Thyroid gland (tissue), 4 donors: ENCODE results near the gene AHRR. TPM values are rescaled to one million over a fixed set of nuclear protein-coding genes. Genes with fewer than 3 reads are reported as not detected.

Experiments used
- DNase-seq, 2 donors: peaks; one replicate each; pipeline ENCODE4 v3.0.0-alpha.2; 2019
- H3K27ac ChIP-seq, 3 donors: fragments of 200-600 bp; sonication (generic); 1 replicate in 2 of 3; 2 replicates in 1 of 3; pipeline ENCODE4 v1.5.1; 2016 to 2019; ENCODE audit warnings: mild to moderate bottlenecking in 1 of 3, moderate library complexity in 1 of 3
- H3K27me3 ChIP-seq: fragments of 200-600 bp; sonication (generic); one replicate; pipeline ENCODE4 v1.5.1; 2019
- H3K36me3 ChIP-seq, 2 donors: fragments of 200-600 bp; sonication (generic); one replicate each; pipeline ENCODE4 v1.5.1; 2016 to 2019
- H3K4me1 ChIP-seq, 2 donors: fragments of 200-600 bp; sonication (generic); one replicate each; pipeline ENCODE4 v1.5.1; 2017 to 2019
- H3K4me3 ChIP-seq, 3 donors: fragments of 200-600 bp; sonication (generic); replicated peaks in 1 of 3; 1 replicate in 2 of 3; 2 replicates in 1 of 3; pipeline ENCODE4 v1.5.1; 2016; ENCODE audit warnings: mild to moderate bottlenecking in 1 of 3
- H3K9me3 ChIP-seq: fragments of 200-600 bp; sonication (generic); one replicate; pipeline ENCODE4 v1.5.1; 2017
- POLR2A ChIP-seq, 2 donors: fragments of 450-650 bp; IDR thresholded peaks; one replicate each; pipeline ENCODE4 v1.6.1; 2017; ENCODE audit warnings: antibody characterized with exemption in 2 of 2, mild to moderate bottlenecking in 2 of 2, moderate library complexity in 1 of 2
- WGBS, 2 donors: methylation state at CpG; one replicate each; pipeline ENCODE4 v1.1.5; 2017; 5-methylcytosine and 5-hydroxymethylcytosine counted together
- intact Hi-C: fragments of 100-400 bp; cut with DNase I; formaldehyde crosslinking; loops from one replicate; pipeline ENCODE4 v1.15.1; 2023
- total RNA-seq, 4 donors: library from RNA; depleted of rRNA; stranded (reverse); fragments of >200 nt; gene quantifications; one replicate each; pipeline ENCODE4 v1.2.3, GENCODE V29; 2016
- TF ChIP-seq, protein P1 (sequence below), 6 experiments: fragments of 200-600 bp in 3 of 6; fragments of 450-650 bp in 3 of 6; sonication (generic) in 3 of 6; IDR thresholded peaks; one replicate each; pipeline ENCODE4 v1.5.1; 2016 to 2019; ENCODE audit warnings: antibody characterized with exemption in 6 of 6, mild to moderate bottlenecking in 2 of 6, inconsistent platforms in 1 of 6, moderate library complexity in 1 of 6

The AHRR gene
- total RNA-seq, 4 donors from 2014 or later, result 0.88 to 2.1 (median 1.3) TPM

DNA sequence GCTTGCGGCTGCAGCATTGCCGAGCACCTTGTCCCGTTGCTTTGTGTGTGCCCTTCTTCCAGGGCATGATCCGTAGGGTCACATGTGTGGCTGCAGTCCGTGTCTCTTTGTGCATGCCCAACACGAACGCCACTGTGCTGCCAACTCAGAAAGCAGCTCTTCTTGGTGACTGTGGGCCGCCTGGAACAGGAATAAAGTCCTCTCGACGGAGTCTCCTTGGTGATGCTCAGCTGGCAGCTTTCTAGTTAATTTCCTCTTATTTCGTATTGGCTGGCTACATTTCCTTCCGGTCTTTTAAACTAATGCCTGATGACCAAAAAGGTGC, 127.2 kb downstream of the AHRR start:
- intact Hi-C loops, result loop anchor here (10.0 kb wide), 1 partner anchor 456 kb away; no protein-coding TSS in a partner anchor
- 86 to 90% methylated on average over 12 of the region's 12 CpGs for WGBS, 2 donors
- H3K27me3 ChIP-seq, result no peaks in the 10 kb centered on the region
- no peak for TF ChIP-seq POLR2A (IDR thresholded peaks at IDR 0.05)
- TF ChIP-seq, protein P1, sequence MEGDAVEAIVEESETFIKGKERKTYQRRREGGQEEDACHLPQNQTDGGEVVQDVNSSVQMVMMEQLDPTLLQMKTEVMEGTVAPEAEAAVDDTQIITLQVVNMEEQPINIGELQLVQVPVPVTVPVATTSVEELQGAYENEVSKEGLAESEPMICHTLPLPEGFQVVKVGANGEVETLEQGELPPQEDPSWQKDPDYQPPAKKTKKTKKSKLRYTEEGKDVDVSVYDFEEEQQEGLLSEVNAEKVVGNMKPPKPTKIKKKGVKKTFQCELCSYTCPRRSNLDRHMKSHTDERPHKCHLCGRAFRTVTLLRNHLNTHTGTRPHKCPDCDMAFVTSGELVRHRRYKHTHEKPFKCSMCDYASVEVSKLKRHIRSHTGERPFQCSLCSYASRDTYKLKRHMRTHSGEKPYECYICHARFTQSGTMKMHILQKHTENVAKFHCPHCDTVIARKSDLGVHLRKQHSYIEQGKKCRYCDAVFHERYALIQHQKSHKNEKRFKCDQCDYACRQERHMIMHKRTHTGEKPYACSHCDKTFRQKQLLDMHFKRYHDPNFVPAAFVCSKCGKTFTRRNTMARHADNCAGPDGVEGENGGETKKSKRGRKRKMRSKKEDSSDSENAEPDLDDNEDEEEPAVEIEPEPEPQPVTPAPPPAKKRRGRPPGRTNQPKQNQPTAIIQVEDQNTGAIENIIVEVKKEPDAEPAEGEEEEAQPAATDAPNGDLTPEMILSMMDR (IDR thresholded peaks at IDR 0.05), result no peak
- H3K4me1 ChIP-seq, result peaks cover 3 to 6% of the 10 kb centered on the region in 2 donors
- H3K4me3 ChIP-seq, result no peak overlapping the region
- no peak for DNase-seq
- H3K9me3 ChIP-seq, result no peaks in the 10 kb centered on the region
- peaks cover 48 to 49% of the 10 kb centered on the region in 2 donors for H3K36me3 ChIP-seq
- no peak overlapping the region for H3K27ac ChIP-seq

DNA sequence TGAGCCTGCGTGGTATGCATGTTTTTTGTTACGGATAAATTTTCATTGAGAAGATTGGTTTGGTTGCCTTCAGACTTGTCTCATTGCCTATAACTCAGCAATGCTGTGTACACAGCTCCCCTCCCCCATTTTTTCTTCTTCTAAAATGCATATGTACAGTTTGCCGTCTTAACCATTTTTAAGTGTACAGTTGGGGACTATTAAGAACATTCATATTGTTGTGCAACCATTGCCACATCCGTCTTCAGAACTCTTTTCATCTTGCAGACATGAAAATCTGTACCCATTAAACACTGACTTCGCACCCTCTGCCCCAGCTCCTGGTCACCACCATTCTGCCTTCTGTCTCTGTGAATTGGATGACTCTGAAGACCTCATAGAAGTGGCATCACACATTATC, 127.6 kb downstream of the AHRR start:
- intact Hi-C loops, result loop anchor here (10.0 kb wide), 1 partner anchor 456 kb away; no protein-coding TSS in a partner anchor
- H3K36me3 ChIP-seq, result peaks cover 52 to 53% of the 10 kb centered on the region in 2 donors

DNA sequence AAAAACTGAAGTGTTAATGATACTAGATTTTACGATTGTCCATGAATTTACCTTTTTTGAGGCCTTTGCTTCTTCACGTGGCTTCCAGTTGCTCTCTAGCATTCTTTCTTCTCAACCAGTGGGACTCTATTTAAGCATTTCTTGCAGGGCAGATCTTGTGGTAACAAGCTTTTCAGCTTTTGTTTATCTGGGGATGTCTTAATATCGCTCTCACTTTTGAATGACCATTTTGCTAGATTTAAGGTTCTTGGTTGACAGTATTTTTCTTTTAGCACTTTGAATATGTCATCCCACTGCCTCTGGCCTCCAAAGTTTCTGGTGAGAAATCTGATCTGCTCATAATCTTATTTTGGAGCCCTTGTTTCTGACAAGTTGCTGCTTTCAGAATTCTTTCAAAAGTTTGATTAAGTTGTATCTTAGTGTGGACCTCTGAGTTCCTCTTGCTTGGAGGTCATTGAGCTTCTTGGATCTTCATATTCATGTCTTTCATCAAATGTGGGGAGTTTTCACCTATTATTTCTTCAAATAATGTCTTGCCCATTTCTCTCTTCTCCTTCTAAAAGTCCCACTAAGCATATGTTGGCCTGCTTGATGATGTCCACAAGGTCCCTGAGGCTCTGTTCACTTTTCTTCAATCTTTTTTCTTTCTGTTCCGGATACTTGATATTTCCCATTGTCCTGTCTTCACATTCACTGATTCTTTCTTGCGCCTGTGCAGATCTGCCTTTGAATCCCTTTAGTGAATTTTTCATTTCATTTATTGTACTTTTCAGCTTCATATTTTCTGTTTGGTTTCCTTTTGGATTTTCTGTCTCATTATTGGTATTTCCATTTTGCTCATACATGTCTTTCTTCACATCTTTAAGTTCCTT, 130.3 kb downstream of the AHRR start:
- H3K27me3 ChIP-seq, result no peaks in the 10 kb centered on the region
- DNase-seq, result no peak
- peaks cover 52 to 58% of the 10 kb centered on the region in 2 donors for H3K36me3 ChIP-seq
- 87 to 96% methylated on average over 5 of the region's 5 CpGs for WGBS, 2 donors
- no peaks in the 10 kb centered on the region for H3K4me1 ChIP-seq
- TF ChIP-seq POLR2A (IDR thresholded peaks at IDR 0.05), result no peak
- TF ChIP-seq, protein P1 (IDR thresholded peaks at IDR 0.05), result no peak
- H3K9me3 ChIP-seq, result no peaks in the 10 kb centered on the region
- intact Hi-C loops, result no loop called here
- H3K4me3 ChIP-seq, result no peak overlapping the region
- H3K27ac ChIP-seq, result no peak overlapping the region

More for the DNA sequence above, 127.6 kb downstream of the AHRR start:
- H3K27ac ChIP-seq, result no peak overlapping the region
- TF ChIP-seq, protein P1 (IDR thresholded peaks at IDR 0.05), result no peak
- no peak for TF ChIP-seq POLR2A (IDR thresholded peaks at IDR 0.05)
- DNase-seq, result no peak
- peaks cover 0 to 1% of the 10 kb centered on the region in 2 donors for H3K4me1 ChIP-seq
- H3K4me3 ChIP-seq, result no peak overlapping the region
- H3K9me3 ChIP-seq, result no peaks in the 10 kb centered on the region
- WGBS, 2 donors, result 91 to 96% methylated on average over 5 of the region's 5 CpGs
- H3K27me3 ChIP-seq, result no peaks in the 10 kb centered on the region

DNA sequence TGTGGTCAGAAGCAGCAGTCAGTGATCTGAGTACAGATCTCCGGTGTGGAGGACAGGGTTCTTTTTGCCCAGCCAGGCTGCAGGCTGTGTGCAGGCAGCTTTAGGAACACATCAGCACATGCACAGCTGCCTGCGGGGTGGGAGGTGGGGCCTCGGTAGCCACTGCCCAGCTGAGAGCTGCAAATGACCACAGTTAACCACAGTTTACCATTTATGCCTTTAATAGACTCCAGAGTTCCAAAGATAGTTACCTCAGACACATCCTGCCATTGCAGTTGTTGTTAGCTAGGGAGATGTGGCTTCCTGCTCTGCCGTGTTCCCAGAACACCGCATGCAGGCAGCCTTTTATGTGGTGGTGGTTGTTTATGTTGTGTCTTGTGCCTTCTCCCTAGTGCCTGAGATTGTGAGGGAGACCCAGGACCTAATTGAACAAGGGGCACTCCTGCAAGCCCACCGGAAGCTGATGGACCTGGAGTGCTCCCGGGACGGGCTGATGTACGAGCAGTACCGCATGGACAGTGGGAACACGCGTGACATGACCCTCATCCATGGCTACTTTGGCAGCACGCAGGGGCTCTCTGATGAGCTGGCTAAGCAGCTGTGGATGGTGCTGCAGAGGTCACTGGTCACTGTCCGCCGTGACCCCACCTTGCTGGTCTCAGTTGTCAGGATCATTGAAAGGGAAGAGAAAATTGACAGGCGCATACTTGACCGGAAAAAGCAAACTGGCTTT, 131.6 kb downstream of the AHRR start:
- Histone ChIP-seq H3K36me3 (peaks cover 47 to 61% of the 10 kb centered on the region in 2 donors), H3K4me3 (no peak overlapping the region), H3K9me3 (no peaks in the 10 kb centered on the region), H3K4me1 (no peaks in the 10 kb centered on the region), H3K27ac (no peak overlapping the region), H3K27me3 (no peaks in the 10 kb centered on the region)
- 96 to 97% methylated on average over 10 to 17 of the region's 17 CpGs for WGBS, 2 donors
- intact Hi-C loops, result no loop called here
- TF ChIP-seq, protein P1 (IDR thresholded peaks at IDR 0.05), result no peak
- no peak for TF ChIP-seq POLR2A (IDR thresholded peaks at IDR 0.05)
- DNase-seq, result no peak
